Mammary epithelial cell (primary cell): ENCODE measurements around the gene FSD2.

Experiments used
- CTCF ChIP-seq, 2 donors: IDR thresholded peaks in 1 of 2; conservative IDR thresholded peaks in 1 of 2; 2 replicates each; pipeline ENCODE4 v1.5.1; 2011 to 2012; ENCODE audit warnings: inconsistent platforms in 2 of 2, low read length in 2 of 2, mild to moderate bottlenecking in 2 of 2, control low read depth in 1 of 2, low read depth in 1 of 2; ENCODE audit not compliant: insufficient read depth in 1 of 2; ENCODE audit errors: extremely low read depth in 1 of 2
- EZH2 ChIP-seq: IDR thresholded peaks from 2 replicates; pipeline ENCODE4 v1.6.1; 2012; ENCODE audit warnings: low read length, inconsistent platforms, borderline replicate concordance

- TF ChIP-seq CTCF (conservative IDR thresholded peaks at IDR 0.05 in 1 of 2, IDR thresholded peaks at IDR 0.05 in 1 of 2; ENCODE audit: extremely low read depth in 1 of 2, insufficient read depth in 1 of 2, low read depth in 1 of 2, low read length in 2 of 2): no peak
- no peak for TF ChIP-seq EZH2
These were observed 41.8 kb upstream of the FSD2 start for GRCh38 chr15:82847703-82848102.
